Jurkat, Clone E6-1 (cell line): ENCODE measurements around the gene EIF2S3.
"Not testable (repeated sequence)": the region's sequence is repeated elsewhere in the genome, so short reads cannot be mapped to it uniquely, and the experiment has no call there.

Experiments
- DNase-seq: peaks from one replicate; pipeline ENCODE4 v3.0.0-alpha.2; 2011; ENCODE audit warnings: low read depth, low spot score
- H3K4me3 ChIP-seq: 2 replicates; pipeline ENCODE4 v1.5.1; 2011; ENCODE audit warnings: mild to moderate bottlenecking, low read length, control low read depth, moderate library complexity

EIF2S3 gene

DNA sequence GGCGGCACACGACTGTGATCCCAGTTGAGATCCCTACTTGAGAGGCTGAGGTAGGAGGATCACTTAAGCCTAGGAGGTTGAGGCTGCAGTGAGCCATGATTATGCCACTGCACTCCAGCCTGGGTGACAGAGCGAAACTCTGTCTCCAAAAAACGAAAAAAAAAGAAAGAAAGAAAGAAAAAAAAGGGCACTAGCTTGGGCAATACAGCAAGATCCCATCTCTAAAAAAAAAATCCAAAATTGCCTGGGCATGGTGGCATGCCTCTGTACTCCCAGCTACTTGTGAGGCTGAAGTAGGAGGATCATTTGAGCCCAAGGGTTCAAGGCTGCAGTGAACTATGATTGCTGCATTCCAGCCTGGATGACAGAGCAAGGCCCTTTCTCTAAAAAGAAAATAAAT, 17.0 kb upstream of the EIF2S3 start:
- H3K4me3 ChIP-seq = no peak overlapping the region
- no peak for DNase-seq

DNA sequence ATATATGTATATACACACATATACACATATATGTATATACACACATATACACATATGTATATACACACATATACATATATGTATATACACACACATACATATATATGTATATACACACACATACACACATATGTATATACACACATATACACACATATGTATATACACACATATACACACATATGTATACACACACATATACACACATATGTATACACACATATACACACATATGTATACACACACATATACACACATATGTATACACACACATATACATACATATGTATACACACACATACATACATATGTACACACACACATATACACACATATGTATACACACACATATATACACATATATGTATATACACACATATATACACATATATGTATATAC, 8.7 kb upstream of the EIF2S3 start:
- not testable (repeated sequence) for DNase-seq, H3K4me3 ChIP-seq

DNA sequence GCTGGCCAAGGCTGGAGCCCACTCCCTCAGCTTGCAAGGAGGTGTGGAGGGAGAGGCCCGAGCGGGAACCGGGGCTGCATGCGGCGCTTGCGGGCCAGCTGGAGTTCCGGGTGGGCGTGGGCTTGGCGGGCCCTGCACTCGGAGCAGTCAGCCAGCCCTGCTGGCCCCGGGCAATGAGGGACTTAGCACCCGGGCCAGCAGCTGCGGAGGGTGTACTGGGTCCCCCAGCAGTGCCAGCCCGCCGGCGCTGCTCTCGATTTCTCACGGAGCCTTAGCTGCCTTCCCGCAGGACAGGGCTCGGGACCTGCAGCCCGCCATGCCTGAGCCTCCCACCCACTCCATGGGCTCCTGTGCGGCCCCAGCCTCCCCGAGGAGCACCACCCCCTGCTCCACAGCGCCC, 5.1 kb upstream of the EIF2S3 start:
- H3K4me3 ChIP-seq, DNase-seq: not testable (repeated sequence)

DNA sequence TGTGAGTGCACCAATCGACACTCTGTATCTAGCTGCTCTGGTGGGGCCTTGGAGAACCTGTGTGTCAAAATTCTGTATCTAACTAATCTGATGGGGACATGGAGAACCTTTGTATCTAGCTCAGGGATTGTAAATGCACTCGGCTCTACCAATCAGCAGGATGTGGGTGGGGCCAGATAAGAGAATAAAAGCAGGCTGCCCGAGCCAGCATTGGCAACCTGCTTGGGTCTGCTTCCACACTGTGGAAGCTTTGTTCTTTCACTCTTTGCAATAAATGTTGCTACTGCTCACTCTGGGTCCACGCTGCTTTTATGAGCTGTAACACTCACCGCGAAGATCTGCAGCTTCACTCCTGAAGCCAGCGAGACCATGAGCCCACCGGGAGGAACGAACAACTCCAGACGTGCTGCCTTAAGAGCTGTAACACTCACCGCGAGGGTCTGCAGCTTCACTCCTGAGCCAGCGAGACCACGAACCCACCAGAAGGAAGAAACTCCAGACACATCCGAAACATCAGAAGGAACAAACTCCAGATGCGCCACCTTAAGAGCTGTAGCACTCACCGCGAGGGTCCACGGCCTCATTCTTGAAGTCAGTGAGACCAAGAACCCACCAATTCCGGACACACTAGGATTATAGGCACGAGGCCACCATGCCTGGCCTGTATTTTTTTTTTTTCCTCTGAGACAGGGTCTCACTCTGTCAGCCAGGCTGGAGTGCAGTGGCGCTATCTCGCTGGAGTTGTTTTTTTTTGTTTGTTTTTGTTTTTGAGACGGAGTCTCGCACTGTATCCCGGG, 4.0 kb upstream of the EIF2S3 start:
- not testable (repeated sequence) for H3K4me3 ChIP-seq, DNase-seq

DNA sequence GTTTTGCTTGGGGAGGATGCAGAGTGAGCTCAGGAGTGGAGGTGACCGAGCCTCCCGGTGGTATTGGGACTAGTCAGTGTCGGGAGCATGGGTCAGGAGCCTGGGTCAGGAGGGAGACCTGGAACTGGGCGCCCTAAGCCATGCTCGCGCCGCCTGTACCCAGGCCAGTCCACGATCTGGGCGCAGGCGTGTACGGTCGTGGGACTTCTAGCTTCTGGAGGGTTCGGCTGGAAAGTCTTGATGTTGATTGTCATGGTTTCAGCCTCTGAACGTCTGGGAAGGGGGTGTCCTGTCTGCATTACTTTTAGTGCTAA, 244 bp downstream of the EIF2S3 start:
- no peak for DNase-seq
- no peak overlapping the region for H3K4me3 ChIP-seq

DNA sequence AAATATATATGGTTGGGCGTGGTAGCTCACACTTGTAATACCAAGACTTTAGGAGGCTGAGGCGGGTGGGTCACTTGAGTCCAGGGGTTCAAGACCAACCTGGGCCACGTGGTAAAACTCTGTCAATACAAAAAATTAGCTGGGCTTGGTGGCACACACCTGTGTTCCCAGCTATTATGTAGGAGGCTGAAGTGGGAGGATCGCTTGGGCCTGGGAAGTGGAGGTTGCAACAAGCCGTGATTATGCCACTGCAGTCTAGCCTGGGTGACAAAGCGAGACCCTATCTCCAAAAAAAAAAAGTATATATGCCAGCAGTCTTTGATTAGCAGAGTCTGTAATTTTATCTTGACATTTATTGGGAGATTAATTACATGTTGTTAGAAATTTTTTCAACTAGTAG, 8.7 kb downstream of the EIF2S3 start:
- DNase-seq = no peak
- H3K4me3 ChIP-seq = no peak overlapping the region

DNA sequence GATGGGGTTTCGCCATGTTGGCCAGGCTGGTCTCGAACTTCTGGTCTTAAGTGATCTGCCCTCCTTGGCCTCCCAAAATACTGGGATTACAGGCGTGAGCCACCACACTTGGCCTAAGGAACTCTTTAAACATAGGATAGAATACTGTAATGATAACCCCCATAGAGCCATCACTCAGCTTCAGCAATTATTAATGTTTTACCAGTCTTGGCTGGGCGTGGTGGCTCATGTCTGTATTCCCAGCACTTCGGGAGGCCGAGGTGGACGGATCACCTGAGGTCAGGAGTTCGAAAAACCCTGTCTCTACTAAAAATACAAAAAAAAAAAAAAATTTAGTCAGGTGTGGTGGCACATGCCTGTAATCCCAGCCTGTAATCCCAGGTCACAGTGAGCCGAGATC, 15.1 kb downstream of the EIF2S3 start:
- DNase-seq = no peak
- no peak overlapping the region for H3K4me3 ChIP-seq

DNA sequence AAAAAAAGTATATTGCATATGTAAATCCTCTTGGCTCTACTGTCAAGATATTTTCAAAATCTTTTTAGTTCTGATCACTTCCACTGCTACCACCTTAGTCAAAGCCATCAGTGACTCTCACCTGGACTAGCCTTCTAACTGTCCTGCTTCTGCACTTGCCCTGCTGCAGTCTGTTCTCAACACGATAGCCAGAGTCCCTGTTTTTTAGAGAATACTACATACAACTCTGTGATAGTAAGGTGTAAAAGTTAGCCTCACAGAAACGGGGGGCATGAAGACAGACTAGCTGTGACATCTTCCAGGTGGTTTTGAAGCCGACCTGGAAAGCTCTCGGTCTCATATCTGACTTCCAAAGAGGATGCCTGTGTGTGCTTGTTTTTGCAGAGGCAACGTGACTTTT, 24.7 kb downstream of the EIF2S3 start:
- H3K4me3 ChIP-seq = no peak overlapping the region
- DNase-seq = no peak

DNA sequence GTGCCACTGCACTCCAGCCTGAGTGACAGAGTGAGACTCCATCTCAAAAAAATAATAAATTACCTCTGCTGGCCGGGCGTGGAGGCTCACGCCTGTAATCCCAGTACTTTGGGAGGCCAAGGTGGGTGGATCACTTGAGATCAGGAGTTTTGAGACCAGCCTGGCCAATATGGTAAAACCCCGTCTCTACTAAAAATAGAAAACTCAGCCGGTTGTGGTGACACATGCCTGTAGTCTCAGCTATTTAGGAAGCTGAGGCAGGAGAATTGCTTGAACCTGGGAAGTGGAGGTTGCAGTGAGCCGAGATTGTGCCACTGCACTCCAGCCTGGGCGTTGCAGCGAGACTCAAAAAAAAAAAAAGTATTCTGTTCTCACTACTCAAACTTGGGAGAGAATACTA, 25.5 kb downstream of the EIF2S3 start:
- H3K4me3 ChIP-seq, DNase-seq: not testable (repeated sequence)

DNA sequence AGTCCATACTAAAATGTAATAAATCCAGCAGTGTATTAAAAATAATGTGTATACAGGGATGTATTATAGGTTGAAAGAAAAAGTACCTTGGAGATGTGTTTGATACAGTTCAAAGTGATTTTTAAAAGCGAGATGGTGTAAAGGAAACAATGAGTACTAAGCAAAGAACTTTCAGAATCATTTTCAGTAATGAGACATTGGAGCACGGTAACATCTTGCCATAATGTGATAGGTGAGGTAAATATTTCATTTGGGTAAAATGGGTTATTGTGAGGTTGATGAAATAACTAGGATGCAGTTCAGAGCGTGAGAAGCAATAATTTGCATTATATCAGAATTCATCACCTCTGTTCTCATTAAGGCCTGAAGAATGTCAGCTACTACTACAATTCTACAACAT, 25.9 kb downstream of the EIF2S3 start:
- no peak for DNase-seq
- no peak overlapping the region for H3K4me3 ChIP-seq

DNA sequence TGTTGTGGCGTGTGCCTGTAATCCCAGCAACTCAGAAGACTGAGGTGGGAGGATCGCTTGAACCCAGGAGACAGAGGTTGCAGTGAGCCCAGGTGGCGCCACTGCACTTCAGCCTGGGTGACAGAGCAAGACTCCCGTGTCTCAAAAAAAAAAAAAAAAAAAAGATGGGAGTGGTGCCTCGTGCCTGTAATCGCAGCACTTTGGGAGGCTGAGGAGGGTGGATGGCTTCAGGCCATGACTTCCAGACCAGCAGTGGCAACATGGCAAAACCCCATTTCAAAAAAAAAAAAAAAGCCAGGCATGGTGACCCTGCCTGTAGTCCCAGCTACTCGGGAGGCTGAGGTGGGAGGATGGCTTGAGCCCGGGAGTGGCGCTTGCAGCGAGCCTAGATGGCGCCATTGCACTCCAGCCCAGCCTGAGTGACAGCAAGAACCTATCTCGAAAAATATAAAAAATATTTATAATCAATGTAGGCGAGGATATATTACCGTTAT, 27.0 kb downstream of the EIF2S3 start:
- H3K4me3 ChIP-seq = no peak overlapping the region
- peak; percentile 42 for DNase-seq

DNA sequence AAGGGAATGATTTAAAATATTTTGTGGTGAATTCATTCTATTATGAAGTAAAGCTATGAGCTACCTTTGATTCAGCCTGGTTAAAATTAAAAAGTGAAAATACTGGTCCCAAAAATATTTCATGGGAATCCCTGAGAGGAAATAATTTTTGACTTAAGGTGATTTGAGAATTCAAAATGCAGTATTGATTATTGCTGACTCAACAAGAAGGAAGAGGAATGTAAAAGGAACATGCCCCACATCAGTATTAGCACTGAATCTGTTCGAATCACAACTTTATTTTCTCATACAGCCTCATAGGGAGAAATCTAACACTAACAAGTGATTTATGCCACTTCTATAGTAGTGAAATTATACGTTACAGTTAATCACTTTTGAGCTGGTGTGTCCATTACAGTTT, 27.7 kb downstream of the EIF2S3 start:
- DNase-seq = no peak
- no peak overlapping the region for H3K4me3 ChIP-seq

DNA sequence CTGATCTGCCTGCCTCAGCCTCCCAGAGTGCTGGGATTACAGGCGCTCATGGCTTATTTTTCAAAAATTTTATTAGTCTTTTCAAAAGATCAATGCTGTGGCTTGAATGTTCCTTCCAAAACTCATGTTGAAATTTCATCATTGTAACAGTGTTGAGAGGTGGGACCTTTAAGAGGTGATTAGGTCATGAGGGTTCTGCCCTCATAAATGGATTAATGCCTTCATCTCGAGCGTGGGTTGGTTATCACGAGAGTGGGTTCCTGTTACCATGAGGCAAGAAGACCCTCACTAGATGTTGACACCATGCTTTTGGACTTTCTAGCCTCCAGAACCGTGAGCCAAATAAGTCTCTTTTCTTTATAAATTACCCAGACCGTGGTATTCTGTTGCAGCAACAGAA, 30.3 kb downstream of the EIF2S3 start:
- DNase-seq = no peak

DNA sequence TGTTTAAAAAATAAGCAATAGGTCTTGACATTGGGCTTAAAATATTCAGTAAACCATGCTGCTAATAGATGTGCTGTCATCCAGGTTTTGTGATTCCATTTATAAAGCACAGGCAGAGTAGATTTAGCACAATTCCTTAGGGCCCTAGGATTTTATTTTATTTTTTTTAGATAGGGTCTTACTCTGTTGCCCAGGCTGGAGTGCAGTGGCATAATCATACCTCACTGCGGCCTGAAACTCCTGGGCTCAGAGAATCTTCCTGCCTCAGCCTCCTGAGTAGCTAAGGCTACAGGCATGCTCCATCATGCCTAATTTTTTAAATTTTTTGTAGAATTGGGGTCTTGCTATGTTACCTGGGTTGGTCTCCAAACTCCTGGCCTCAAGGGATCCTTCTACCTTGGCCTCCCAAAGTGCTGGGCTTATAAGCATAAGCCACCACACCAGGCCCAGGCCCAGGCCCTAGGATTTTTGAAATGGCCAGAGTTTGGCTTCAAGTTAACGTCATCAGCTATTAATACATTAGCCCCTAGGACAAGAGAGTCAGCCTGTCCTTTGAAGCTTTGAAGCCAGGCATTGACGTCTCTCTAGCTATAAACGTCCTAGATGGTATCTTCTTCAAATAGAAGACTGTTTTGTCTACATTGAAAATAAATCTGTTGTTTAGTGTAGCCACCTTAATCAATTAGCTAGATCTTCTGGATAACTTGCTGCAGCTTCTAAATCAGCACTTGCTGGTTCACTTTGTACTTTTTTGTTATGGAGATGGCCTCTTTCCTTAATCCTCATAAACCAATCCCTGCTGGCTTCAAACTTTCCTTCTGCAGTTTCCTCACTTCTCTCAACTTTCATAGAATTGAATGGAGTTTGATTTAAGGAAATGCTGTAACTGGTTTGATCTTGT, 35.8 kb downstream of the EIF2S3 start:
- no peak for DNase-seq
- H3K4me3 ChIP-seq = no peak overlapping the region

More for the DNA sequence above, 30.3 kb downstream of the EIF2S3 start:
- H3K4me3 ChIP-seq = no peak overlapping the region

DNA sequence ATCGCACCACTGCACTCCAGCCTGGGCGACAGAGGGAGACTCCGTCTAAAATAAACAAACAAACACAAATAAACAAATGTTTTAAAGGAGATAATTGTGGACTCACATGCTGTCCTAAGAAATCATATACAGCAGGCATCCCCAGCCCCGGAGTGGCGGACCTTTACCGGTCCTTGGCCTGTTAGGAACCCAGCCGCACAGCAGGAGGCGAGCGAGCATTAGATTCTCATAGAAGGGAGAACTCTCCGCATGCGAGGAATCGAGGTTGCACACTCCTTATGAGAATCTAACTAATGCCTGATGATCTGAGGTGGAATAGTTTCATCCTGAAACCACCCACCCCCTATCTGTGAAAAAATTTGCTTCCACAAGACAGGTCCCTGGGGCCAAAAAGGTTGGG, 39.0 kb downstream of the EIF2S3 start:
- no peak overlapping the region for H3K4me3 ChIP-seq
- DNase-seq = no peak

DNA sequence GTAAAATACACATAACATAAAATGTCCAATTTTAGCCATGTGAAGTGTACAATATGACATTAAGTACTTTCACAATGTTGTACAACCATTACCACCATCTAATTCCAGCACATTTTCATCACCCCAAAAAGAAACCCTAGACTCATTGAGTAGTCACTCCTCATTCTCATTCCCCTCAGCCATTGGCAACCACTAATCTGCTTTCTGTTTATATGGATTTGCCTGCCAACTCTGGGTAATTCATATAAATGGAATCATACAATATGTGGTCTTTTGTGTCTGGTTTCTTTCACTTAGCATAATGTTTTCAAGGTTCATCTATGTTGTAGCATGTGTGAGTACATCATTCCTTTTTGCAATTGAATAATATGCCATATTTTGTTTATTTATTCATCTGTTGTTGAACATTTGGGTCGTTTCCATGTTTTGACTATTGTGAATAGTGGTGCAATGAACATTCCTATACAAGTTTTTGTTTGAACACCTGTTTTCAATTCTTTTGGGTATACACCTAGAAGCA, 43.0 kb downstream of the EIF2S3 start:
- no peak overlapping the region for H3K4me3 ChIP-seq
- DNase-seq = no peak

DNA sequence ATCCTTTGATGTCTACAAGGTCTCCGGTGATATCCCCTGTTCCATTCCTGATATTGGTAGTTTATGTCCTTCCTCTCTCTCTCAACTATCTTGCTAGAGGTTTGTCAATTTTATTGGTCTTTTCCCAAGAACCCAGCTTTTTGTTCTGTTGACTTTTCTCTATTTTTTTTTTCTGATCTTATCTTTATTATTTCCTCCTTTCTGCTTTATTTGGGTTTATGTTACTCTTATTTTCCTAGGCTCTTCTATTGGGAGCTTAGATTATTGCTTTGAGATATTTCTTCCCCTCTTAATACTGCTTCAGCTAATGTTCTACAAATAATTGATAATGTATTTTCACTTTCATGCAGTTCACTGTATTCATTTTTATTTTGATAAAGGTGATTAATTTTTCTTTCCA, 44.2 kb downstream of the EIF2S3 start:
- no peak for DNase-seq
- no peak overlapping the region for H3K4me3 ChIP-seq

DNA sequence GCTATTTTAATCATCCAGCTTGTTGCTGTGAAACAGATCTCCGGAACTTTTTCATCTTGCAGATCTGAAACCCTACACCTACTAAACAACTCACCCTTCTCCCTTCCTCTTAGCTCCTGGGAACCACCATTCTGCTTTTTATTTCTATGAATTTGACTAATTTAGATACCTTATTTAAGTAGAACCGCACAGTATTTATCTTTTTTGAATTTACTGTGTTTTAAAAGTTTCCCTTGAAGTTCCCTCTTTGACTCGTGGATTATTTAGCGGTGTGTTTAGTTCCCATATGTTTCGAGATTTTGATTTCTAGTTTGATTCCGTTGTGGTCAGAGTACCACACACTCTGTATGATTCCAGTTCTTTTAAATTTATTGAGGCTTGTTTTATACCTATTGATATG, 44.6 kb downstream of the EIF2S3 start:
- no peak for DNase-seq
- no peak overlapping the region for H3K4me3 ChIP-seq

DNA sequence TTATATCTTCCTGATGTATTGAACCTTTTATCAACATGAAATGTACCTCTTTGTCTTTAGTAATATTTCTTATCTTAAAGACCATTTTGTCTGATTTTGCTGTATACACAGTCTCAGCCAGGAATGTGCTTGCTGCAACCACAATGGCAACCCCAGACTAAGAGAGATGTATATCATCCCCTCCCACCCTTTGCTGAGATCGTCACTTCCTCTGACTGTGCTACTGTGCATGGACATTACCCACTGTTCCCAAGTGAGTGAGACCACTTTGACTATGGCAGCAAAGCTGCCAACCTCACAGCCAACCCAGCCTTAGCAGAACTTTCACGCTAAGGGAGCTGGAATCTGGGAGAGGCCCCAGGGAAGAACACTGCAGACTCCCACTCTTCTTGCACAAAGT, 46.0 kb downstream of the EIF2S3 start:
- no peak overlapping the region for H3K4me3 ChIP-seq
- DNase-seq = peak; percentile 7

DNA sequence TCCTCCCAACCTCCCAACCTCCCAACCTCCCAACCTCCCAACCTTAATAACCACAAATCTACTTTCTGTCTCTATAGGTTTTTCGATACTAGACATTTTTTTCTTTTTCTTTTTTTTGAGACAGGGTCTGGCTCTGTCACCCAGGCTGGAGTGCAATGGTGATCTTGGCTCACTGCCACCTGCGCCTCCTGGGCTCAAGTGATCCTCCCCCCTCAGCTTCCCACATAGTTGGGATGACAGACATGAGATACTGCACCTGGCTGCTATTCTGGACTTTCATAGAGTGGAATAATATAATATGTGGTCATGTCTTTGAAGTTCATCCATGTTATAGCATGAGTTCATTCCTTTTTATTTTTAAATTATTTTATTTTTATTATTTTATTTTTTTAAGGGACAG, 55.3 kb downstream of the EIF2S3 start:
- DNase-seq = no peak
- H3K4me3 ChIP-seq = no peak overlapping the region
